ENCODE data around the gene VCL. TPM values are rescaled to one million over a fixed set of nuclear protein-coding genes. Genes with fewer than 3 reads are reported as not detected.

Gene VCL
- total RNA-seq, 2 donors from 2014 or later = 173 to 216 TPM

- TF ChIP-seq, protein P1, sequence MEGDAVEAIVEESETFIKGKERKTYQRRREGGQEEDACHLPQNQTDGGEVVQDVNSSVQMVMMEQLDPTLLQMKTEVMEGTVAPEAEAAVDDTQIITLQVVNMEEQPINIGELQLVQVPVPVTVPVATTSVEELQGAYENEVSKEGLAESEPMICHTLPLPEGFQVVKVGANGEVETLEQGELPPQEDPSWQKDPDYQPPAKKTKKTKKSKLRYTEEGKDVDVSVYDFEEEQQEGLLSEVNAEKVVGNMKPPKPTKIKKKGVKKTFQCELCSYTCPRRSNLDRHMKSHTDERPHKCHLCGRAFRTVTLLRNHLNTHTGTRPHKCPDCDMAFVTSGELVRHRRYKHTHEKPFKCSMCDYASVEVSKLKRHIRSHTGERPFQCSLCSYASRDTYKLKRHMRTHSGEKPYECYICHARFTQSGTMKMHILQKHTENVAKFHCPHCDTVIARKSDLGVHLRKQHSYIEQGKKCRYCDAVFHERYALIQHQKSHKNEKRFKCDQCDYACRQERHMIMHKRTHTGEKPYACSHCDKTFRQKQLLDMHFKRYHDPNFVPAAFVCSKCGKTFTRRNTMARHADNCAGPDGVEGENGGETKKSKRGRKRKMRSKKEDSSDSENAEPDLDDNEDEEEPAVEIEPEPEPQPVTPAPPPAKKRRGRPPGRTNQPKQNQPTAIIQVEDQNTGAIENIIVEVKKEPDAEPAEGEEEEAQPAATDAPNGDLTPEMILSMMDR (IDR thresholded peaks at IDR 0.05) = no peak
- Histone ChIP-seq H3K27ac (no peak overlapping the region), H3K27me3 (no peaks in the 10 kb centered on the region), H3K36me3 (peaks cover 95% of the 10 kb centered on the region), H3K4me1 (no peaks in the 10 kb centered on the region), H3K4me3 (no peak overlapping the region), H3K9me3 (no peaks in the 10 kb centered on the region)
- no peak for DNase-seq (ENCODE audit: low spot score)
Measured at GRCh38 chr10:74096777-74097176, 98.9 kb downstream of the VCL start.

GRCh38 chr10:74097776-74098175, 99.9 kb downstream of the VCL start:
- H3K27me3 ChIP-seq = no peaks in the 10 kb centered on the region
- H3K27ac ChIP-seq = no peak overlapping the region
- H3K36me3 ChIP-seq = peaks cover 95% of the 10 kb centered on the region
- no peak for DNase-seq (ENCODE audit: low spot score)
- H3K4me3 ChIP-seq = no peak overlapping the region
- no peaks in the 10 kb centered on the region for H3K4me1 ChIP-seq
- H3K9me3 ChIP-seq = no peaks in the 10 kb centered on the region
- TF ChIP-seq, protein P1 (IDR thresholded peaks at IDR 0.05) = no peak

GRCh38 chr10:74099420-74099819, 101.5 kb downstream of the VCL start:
- Histone ChIP-seq H3K27me3 (no peaks in the 10 kb centered on the region), H3K36me3 (peaks cover 95% of the 10 kb centered on the region), H3K9me3 (no peaks in the 10 kb centered on the region), H3K4me3 (no peak overlapping the region), H3K4me1 (no peaks in the 10 kb centered on the region), H3K27ac (no peak overlapping the region)
- TF ChIP-seq, protein P1 (IDR thresholded peaks at IDR 0.05) = no peak
- DNase-seq (ENCODE audit: low spot score) = no peak

- Histone ChIP-seq H3K36me3 (peaks cover 95% of the 10 kb centered on the region), H3K9me3 (no peaks in the 10 kb centered on the region), H3K27me3 (no peaks in the 10 kb centered on the region), H3K4me3 (no peak overlapping the region), H3K4me1 (no peaks in the 10 kb centered on the region), H3K27ac (no peak overlapping the region)
- TF ChIP-seq, protein P1 (IDR thresholded peaks at IDR 0.05) = no peak
- DNase-seq (ENCODE audit: low spot score) = no peak
Measured at GRCh38 chr10:74099836-74100235, 101.9 kb downstream of the VCL start.

- no peak for DNase-seq (ENCODE audit: low spot score)
- TF ChIP-seq, protein P1 (IDR thresholded peaks at IDR 0.05) = no peak
- Histone ChIP-seq H3K36me3 (peaks cover 94% of the 10 kb centered on the region), H3K27ac (no peak overlapping the region), H3K9me3 (no peaks in the 10 kb centered on the region), H3K27me3 (no peaks in the 10 kb centered on the region), H3K4me3 (no peak overlapping the region), H3K4me1 (no peaks in the 10 kb centered on the region)
Measured at GRCh38 chr10:74103560-74104258, 105.8 kb downstream of the VCL start.

GRCh38 chr10:74104480-74104879, 106.6 kb downstream of the VCL start:
- no peak for DNase-seq (ENCODE audit: low spot score)
- no peak overlapping the region for H3K4me3 ChIP-seq
- H3K4me1 ChIP-seq = no peaks in the 10 kb centered on the region
- H3K27me3 ChIP-seq = no peaks in the 10 kb centered on the region
- H3K36me3 ChIP-seq = peaks cover 94% of the 10 kb centered on the region
- TF ChIP-seq, protein P1 (IDR thresholded peaks at IDR 0.05) = no peak
- H3K9me3 ChIP-seq = no peaks in the 10 kb centered on the region
- no peak overlapping the region for H3K27ac ChIP-seq

All from right atrium auricular region (tissue), 2 donors.